ENCODE measurements around the gene CHI3L2.

- TF ChIP-seq FOXK2 (IDR thresholded peaks at IDR 0.05) (no peak), ZBED1 (IDR thresholded peaks at IDR 0.05; ENCODE audit: borderline replicate concordance) (no peak), EZH2 (IDR thresholded peaks at IDR 0.05; ENCODE audit: borderline replicate concordance, control insufficient read depth, low read depth, low read length) (no peak), GABPA (IDR thresholded peaks at IDR 0.05; ENCODE audit: low read depth) (no peak), NKRF (conservative IDR thresholded peaks at IDR 0.05) (no peak), MTA2 (IDR thresholded peaks at IDR 0.05; ENCODE audit: low read depth) (no peak), ETV6 (conservative IDR thresholded peaks at IDR 0.05 in 1 of 2, IDR thresholded peaks at IDR 0.05 in 1 of 2; ENCODE audit: borderline replicate concordance in 1 of 2, low read depth in 1 of 2) (no peak), SPI1 (IDR thresholded peaks at IDR 0.05; ENCODE audit: borderline replicate concordance, insufficient read depth, low read depth, low read length) (no peak), ZZZ3 (IDR thresholded peaks at IDR 0.05; ENCODE audit: control insufficient read depth, insufficient read length, low read depth) (no peak), BCL11A (IDR thresholded peaks at IDR 0.05; ENCODE audit: low read depth, low read length) (no peak), CTCF (IDR thresholded peaks at IDR 0.05 in 2 of 3, conservative IDR thresholded peaks at IDR 0.05 in 1 of 3; ENCODE audit: control insufficient read depth in 2 of 3, extremely low read depth in 1 of 3, insufficient read depth in 1 of 3, low read depth in 3 of 3, low read length in 3 of 3) (no peak), ESRRA (IDR thresholded peaks at IDR 0.05; ENCODE audit: low read length) (no peak), EP300 (IDR thresholded peaks at IDR 0.05; ENCODE audit: borderline replicate concordance in 1 of 2, control insufficient read depth in 1 of 2, low read depth in 2 of 2, low read length in 2 of 2) (no peak)
- TF ChIP-seq, protein P1, sequence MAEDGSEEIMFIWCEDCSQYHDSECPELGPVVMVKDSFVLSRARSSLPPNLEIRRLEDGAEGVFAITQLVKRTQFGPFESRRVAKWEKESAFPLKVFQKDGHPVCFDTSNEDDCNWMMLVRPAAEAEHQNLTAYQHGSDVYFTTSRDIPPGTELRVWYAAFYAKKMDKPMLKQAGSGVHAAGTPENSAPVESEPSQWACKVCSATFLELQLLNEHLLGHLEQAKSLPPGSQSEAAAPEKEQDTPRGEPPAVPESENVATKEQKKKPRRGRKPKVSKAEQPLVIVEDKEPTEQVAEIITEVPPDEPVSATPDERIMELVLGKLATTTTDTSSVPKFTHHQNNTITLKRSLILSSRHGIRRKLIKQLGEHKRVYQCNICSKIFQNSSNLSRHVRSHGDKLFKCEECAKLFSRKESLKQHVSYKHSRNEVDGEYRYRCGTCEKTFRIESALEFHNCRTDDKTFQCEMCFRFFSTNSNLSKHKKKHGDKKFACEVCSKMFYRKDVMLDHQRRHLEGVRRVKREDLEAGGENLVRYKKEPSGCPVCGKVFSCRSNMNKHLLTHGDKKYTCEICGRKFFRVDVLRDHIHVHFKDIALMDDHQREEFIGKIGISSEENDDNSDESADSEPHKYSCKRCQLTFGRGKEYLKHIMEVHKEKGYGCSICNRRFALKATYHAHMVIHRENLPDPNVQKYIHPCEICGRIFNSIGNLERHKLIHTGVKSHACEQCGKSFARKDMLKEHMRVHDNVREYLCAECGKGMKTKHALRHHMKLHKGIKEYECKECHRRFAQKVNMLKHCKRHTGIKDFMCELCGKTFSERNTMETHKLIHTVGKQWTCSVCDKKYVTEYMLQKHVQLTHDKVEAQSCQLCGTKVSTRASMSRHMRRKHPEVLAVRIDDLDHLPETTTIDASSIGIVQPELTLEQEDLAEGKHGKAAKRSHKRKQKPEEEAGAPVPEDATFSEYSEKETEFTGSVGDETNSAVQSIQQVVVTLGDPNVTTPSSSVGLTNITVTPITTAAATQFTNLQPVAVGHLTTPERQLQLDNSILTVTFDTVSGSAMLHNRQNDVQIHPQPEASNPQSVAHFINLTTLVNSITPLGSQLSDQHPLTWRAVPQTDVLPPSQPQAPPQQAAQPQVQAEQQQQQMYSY (CRISPR knock-in tag; IDR thresholded peaks at IDR 0.05) = no peak
Measured at GRCh38 chr1:111290630-111291029, 63.1 kb downstream of the CHI3L2 start, which contains the start of gene CHIA.

Measured in GM12878 (cell line).